Panc1 (cell line): ENCODE results near the gene PRDM7. TPM values are rescaled to one million over a fixed set of nuclear protein-coding genes. Genes with fewer than 3 reads are reported as not detected.

Experiments
- ATAC-seq: fragments of 200-7000 bp; cut with Tn5 transposase; 2 replicates; pipeline ENCODE4 v1.9.1; 2020; ENCODE audit warnings: mild to moderate bottlenecking, moderate library complexity
- BruUV-seq: library from RNA; stranded (reverse); fragments of 400-500 nt; replicated peaks from 2 replicates; lab custom pipeline; 2021; lab: Mats Ljungman, UMichigan
- CTCF ChIA-PET: fragments of 300-600 bp; sonication (Branson Sonifier 250); formaldehyde crosslinking; loops from one replicate; lab custom pipeline; 2022; ENCODE audit warnings: antibody characterized with exemption; lab: Charles Lee
- POLR2A ChIA-PET: fragments of 300-600 bp; sonication (Branson Sonifier 250); formaldehyde crosslinking; loops from one replicate; lab custom pipeline; 2022; ENCODE audit warnings: antibody characterized with exemption; lab: Charles Lee
- DNase-seq: peaks from one replicate; pipeline ENCODE4 v3.0.0-alpha.2; 2010; ENCODE audit warnings: low read depth, low spot score
- H3K27ac ChIP-seq: 2 replicates; pipeline ENCODE4 v1.5.1; 2011; ENCODE audit warnings: mild to moderate bottlenecking, low read length, inconsistent platforms
- H3K27me3 ChIP-seq: fragments of 200-500 bp; sonication (Bioruptor generic); 2 replicates; pipeline ENCODE4 v1.6.0; 2014; ENCODE audit warnings: low read length, inconsistent platforms; ENCODE audit not compliant: control insufficient read depth, insufficient read depth
- H3K36me3 ChIP-seq: fragments of 200-500 bp; sonication (Bioruptor generic); 2 replicates; pipeline ENCODE4 v1.5.1; 2014; ENCODE audit warnings: inconsistent platforms, mild to moderate bottlenecking, low read length, moderate library complexity; ENCODE audit not compliant: control insufficient read depth, insufficient read depth
- H3K4me1 ChIP-seq: 2 replicates; pipeline ENCODE4 v1.5.1; 2011; ENCODE audit warnings: inconsistent platforms, mild to moderate bottlenecking, low read length, moderate library complexity; ENCODE audit not compliant: control insufficient read depth, insufficient read depth
- H3K4me3 ChIP-seq, 2 experiments: 2 replicates each; pipeline ENCODE4 v1.5.1; 2011 to 2012; ENCODE audit warnings: low read depth in 2 of 2, low read length in 2 of 2, mild to moderate bottlenecking in 2 of 2, inconsistent platforms in 1 of 2, moderate library complexity in 1 of 2
- H3K9me3 ChIP-seq: fragments of 200-500 bp; sonication (Bioruptor generic); 2 replicates; pipeline ENCODE4 v1.5.1; 2014; ENCODE audit warnings: low read depth, mild to moderate bottlenecking, inconsistent platforms, low read length, moderate library complexity; ENCODE audit not compliant: control insufficient read depth, insufficient read depth
- CTCF ChIP-seq: fragments of 450-650 bp; IDR thresholded peaks from 2 replicates; pipeline ENCODE4 v1.5.1; 2017; ENCODE audit warnings: mild to moderate bottlenecking
- POLR2AphosphoS5 ChIP-seq: IDR thresholded peaks from 2 replicates; pipeline ENCODE4 v1.6.1; 2012; ENCODE audit warnings: mild to moderate bottlenecking, low read depth, low read length, moderate library complexity
- SIN3A ChIP-seq: IDR thresholded peaks from 2 replicates; pipeline ENCODE4 v1.6.1; 2012; ENCODE audit warnings: low read depth, mild to moderate bottlenecking, low read length, moderate library complexity, borderline replicate concordance; ENCODE audit not compliant: insufficient read depth
- TCF7L2 ChIP-seq: IDR thresholded peaks from 2 replicates; pipeline ENCODE4 v1.6.1; 2011; ENCODE audit warnings: mild to moderate bottlenecking, low read depth, low read length, inconsistent platforms
- in situ Hi-C: cut with HindIII; loops from 2 replicates; pipeline ENCODE4 v1.10.0; 2016; ENCODE audit warnings: low sequenced_read_pairs, low pct_unique_long_range_greater_than_20kb
- intact Hi-C: fragments of 100-400 bp; cut with micrococcal nuclease; formaldehyde crosslinking; loops from one replicate; pipeline ENCODE4 v1.10.0; 2022; ENCODE audit not compliant: unreplicated experiment
- total RNA-seq: library from RNA; stranded (reverse); gene quantifications from one replicate; pipeline ENCODE4 v1.2.1, GENCODE V29; 2021; ENCODE audit not compliant: unreplicated experiment
- TF ChIP-seq, protein P1 (sequence below), 2 experiments: IDR thresholded peaks; 2 replicates each; pipeline ENCODE4 v1.6.1; 2011 to 2012; ENCODE audit warnings: low read depth in 2 of 2, control low read depth in 1 of 2, low read length in 1 of 2, mild to moderate bottlenecking in 1 of 2, moderate library complexity in 1 of 2; ENCODE audit not compliant: insufficient read depth in 1 of 2

PRDM7 gene
- total RNA-seq, 1 experiment from 2014 or later = not detected

- no peak overlapping the region for H3K27ac ChIP-seq
- DNase-seq (no peak), ATAC-seq (no peak)
- no peak for TF ChIP-seq SIN3A
- no peak for TF ChIP-seq TCF7L2
- no peak for TF ChIP-seq POLR2AphosphoS5
- TF ChIP-seq, protein P1, sequence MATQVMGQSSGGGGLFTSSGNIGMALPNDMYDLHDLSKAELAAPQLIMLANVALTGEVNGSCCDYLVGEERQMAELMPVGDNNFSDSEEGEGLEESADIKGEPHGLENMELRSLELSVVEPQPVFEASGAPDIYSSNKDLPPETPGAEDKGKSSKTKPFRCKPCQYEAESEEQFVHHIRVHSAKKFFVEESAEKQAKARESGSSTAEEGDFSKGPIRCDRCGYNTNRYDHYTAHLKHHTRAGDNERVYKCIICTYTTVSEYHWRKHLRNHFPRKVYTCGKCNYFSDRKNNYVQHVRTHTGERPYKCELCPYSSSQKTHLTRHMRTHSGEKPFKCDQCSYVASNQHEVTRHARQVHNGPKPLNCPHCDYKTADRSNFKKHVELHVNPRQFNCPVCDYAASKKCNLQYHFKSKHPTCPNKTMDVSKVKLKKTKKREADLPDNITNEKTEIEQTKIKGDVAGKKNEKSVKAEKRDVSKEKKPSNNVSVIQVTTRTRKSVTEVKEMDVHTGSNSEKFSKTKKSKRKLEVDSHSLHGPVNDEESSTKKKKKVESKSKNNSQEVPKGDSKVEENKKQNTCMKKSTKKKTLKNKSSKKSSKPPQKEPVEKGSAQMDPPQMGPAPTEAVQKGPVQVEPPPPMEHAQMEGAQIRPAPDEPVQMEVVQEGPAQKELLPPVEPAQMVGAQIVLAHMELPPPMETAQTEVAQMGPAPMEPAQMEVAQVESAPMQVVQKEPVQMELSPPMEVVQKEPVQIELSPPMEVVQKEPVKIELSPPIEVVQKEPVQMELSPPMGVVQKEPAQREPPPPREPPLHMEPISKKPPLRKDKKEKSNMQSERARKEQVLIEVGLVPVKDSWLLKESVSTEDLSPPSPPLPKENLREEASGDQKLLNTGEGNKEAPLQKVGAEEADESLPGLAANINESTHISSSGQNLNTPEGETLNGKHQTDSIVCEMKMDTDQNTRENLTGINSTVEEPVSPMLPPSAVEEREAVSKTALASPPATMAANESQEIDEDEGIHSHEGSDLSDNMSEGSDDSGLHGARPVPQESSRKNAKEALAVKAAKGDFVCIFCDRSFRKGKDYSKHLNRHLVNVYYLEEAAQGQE (IDR thresholded peaks at IDR 0.05; ENCODE audit: insufficient read depth in 1 of 2, low read depth in 2 of 2, low read length in 1 of 2) = no peak
- no peak for TF ChIP-seq CTCF
- ChIA-PET POLR2A (no interaction called here), CTCF (no interaction called here)
- no peaks in the 10 kb centered on the region for H3K27me3 ChIP-seq
- H3K4me1 ChIP-seq = no peaks in the 10 kb centered on the region
- in situ Hi-C loops (no loop called here), intact Hi-C loops (no loop called here)
- no peaks in the 10 kb centered on the region for H3K9me3 ChIP-seq
- BruUV-seq = no TSS peak
- H3K36me3 ChIP-seq = peaks cover 4% of the 10 kb centered on the region; the same call in 1 of the 2 replicates
- no peak overlapping the region for H3K4me3 ChIP-seq
These were observed 41.2 kb downstream of the PRDM7 start for GRCh38 chr16:90035902-90036301.

GRCh38 chr16:90034504-90034903 is 42.6 kb downstream of the PRDM7 start:
- peaks cover 4% of the 10 kb centered on the region; the same call in 1 of the 2 replicates for H3K36me3 ChIP-seq
- DNase-seq (no peak), ATAC-seq (no peak)
- ChIA-PET POLR2A (no interaction called here), CTCF (no interaction called here)
- H3K4me3 ChIP-seq = no peak overlapping the region
- no TSS peak for BruUV-seq
- intact Hi-C loops = no loop called here
- no peaks in the 10 kb centered on the region for H3K4me1 ChIP-seq
- no peak for TF ChIP-seq SIN3A
- TF ChIP-seq, protein P1 (IDR thresholded peaks at IDR 0.05; ENCODE audit: insufficient read depth in 1 of 2, low read depth in 2 of 2, low read length in 1 of 2) = no peak
- no peak for TF ChIP-seq TCF7L2
- no peak for TF ChIP-seq POLR2AphosphoS5
- TF ChIP-seq CTCF = no peak
- H3K9me3 ChIP-seq = no peaks in the 10 kb centered on the region
- no peak overlapping the region for H3K27ac ChIP-seq
- in situ Hi-C loops = no loop called here
- no peaks in the 10 kb centered on the region for H3K27me3 ChIP-seq
